Hematopoietic multipotent progenitor cell treated with erythropoietin and hydrocortisone succinate and interleukin-3 and kit ligand, for 6 days (in vitro differentiated cells): Measurements from ENCODE around the gene MMEL1.
A peak's percentile ranks its signal among the peaks of the same experiment; 100 is the strongest.
"Not testable (repeated sequence)": the region's sequence is repeated elsewhere in the genome, so short reads cannot be mapped to it uniquely, and the experiment has no call there.

Experiments
- DNase-seq: peaks from one replicate; pipeline ENCODE4 v3.0.0-alpha.2; 2015

MMEL1 gene

GRCh38 chr1:2625748-2626147 is 7.1 kb downstream of the MMEL1 start:
- DNase-seq, result not testable (repeated sequence)

DNA sequence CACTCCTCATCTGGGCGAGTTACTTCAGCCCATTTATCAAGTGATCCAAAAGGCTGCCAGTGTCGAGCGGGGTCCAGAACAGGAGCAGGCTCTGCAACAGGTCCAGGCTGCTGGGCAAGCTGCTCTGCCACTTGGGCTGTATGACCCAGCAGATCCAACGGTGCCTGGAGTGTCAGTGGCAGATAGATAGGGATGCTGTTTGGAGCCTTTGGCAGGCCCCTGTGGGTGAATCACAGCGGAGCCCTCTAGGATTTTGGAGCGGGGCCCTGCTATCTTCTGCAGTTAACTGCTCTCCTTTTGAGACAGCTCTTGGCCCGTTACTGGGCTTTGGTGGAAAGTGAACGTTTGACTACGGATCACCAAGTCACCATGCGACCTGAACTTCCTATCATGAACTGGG is 7.5 kb downstream of the MMEL1 start:
- DNase-seq, result no peak

GRCh38 chr1:2624735-2625300 is 8.0 kb downstream of the MMEL1 start:
- no peak for DNase-seq

GRCh38 chr1:2623571-2624337 is 9.1 kb downstream of the MMEL1 start:
- DNase-seq, result no peak

GRCh38 chr1:2617971-2618470 is 14.8 kb downstream of the MMEL1 start:
- DNase-seq, result no peak

- no peak for DNase-seq
Measured at GRCh38 chr1:2614145-2614544, 18.7 kb downstream of the MMEL1 start.

- DNase-seq, result no peak
Measured at GRCh38 chr1:2612591-2613365, 20.0 kb downstream of the MMEL1 start.

- DNase-seq, result no peak
Measured at GRCh38 chr1:2611621-2612437, 21.0 kb downstream of the MMEL1 start.

DNA sequence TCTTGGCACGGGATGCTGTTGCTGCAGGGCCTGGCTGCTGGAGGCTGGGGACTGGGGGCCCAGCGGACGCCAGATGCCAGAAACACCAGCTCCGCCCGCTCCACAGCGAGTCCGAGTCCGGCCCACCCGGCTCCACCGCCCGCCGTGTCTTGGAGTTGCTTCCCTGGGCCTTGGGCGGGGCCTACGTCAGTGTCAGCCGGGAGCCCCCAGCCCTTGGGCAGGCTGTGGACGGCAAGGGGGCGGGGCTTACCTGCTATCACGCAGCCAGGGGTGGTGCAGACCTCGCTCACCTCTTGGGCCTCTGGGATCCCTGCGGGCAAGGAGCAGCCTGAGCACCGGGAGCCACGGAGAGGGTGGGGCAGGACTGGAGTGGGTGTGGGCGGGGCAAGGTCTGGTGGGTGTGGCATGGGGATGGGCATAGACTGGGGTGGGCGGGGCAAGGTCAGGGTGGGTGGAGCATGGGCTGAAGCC is 21.8 kb downstream of the MMEL1 start:
- DNase-seq, result peak; percentile 67

DNA sequence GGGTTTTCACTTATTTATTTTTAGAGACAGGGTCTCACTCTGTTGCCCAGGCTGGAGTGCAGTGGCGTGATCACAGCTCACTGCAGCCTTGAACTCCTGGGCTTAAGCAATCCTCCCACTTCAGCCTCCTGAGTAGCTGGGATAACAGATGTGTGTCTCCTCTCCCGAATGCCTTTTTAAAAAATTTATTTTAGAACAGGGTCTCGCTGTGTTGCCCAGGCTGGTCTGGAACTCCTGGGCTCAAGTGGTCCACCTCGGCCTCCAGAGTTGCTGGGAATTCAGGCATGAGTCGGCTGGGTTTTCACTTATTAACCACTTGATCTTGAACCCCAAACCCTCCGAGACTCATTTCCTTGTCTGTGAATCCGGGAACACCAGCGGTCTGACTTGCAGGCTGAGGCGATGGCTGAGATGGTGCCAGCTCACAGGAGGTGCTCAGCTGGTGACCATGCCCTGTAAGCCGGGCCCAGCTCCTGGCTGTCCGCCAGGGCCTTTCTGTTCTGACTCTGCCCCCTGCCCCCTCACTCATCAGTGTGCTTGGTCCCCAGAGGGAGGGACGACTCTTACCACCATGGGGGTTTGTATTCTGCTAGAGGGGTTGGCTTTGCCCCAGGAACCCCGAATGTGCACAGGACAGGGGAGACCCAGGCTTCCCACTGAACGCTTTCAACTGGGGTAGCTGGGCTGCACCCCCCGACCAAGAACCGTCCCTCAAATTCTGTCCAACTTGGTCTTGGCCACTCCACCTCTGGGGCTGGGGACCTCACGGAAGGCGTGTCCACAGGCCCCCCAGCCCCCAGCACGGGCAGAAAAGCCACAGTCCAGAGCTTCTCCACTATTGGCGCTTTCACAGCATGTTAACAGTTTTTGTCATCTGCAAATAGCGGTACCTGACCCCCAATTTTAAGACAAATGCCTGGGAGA is 22.5 kb downstream of the MMEL1 start:
- no peak for DNase-seq

DNA sequence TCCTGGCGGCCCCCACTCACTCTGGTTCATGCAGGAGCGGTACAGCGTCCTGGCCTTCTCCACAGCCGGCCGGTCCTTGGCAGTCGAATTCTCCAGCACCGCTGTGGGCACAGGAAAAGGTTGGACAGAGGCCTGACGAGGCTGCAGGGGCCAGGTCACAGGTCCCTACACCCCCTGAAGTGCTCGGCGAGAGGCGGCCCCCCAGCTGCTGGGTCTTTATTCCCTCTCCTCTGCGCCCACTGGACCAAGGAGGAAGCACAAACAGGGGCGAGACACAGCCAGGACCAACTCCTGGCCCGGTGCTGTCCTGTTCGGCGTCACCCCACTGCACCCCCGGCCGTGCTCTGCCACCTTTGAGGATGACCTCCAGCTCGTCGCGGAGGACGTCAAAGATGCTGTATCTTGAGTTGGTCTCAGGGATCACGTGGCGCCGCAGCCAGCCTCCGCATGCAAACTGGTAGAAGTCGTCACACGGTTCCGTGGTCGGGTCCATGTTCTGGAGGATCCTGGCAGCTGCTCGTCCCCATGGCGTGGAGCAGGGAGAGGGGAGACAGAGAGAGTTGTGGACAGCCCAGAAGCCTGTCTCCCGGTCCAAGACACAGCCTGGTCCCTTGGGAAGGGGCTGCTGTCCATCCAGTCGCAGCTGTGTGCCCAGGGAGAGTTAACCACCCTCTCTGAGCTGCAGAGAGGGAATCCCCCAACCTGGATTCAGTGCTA is 23.3 kb downstream of the MMEL1 start:
- no peak for DNase-seq

GRCh38 chr1:2607641-2608091 is 25.1 kb downstream of the MMEL1 start:
- DNase-seq, result no peak

GRCh38 chr1:2606881-2607621 is 25.8 kb downstream of the MMEL1 start:
- DNase-seq, result no peak

DNA sequence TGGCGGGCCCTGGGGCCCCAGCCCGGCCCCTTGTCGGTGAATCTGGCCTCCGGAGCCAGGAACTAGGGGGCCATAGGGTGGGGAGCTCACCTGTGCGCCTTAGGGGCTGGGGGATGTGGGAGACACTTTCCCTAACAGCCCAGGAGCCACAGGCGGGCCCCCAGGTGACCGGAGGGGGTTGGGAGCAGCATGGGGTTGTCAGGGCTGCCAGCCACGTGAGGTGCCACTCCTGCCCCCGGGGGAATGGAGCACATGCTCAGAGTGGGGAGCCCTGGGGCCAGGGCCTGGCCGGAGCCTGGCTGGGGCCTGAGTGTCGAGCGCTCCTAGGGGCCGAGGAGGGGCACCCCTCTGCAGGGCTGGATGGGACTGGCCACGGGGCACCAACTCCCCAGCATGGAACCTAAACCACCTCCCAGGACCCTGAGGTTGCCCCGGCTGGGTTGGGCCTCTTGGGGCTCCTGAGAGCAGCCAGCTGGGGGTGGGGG is 26.4 kb downstream of the MMEL1 start:
- DNase-seq, result no peak

GRCh38 chr1:2605509-2606395 is 27.1 kb downstream of the MMEL1 start:
- DNase-seq, result no peak

DNA sequence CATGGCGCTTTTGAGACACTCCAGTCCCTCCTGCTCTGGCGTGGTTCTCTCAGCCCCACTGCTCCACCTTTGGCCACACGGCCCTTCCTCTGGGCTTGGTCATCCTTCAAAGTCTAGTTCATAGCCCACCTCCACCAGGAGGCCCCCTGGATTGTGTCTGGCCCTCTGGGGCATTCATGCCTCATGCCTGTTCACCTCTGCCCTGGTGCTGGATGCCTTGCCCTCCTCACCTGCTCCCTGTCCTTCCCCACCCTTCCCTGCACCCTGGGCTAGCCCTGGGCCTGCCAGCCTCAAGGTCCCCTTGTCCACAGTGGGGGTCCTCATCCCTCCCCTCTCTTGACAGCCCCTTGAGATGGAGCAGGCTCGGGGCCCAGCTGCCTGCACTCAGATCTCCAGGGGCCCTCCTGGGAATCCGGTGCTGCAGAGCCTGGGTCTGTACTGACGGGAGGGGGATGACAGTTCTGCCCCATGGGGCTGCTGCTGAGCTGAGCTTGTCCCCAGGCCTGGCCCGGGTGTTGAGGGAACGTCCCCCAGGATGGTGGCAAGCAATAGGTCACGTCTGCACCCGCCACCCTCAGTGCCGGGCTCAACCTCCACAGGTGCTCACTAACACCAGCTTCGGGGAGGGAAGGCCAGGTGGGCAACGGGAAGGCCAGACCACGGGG is 27.8 kb downstream of the MMEL1 start:
- no peak for DNase-seq

GRCh38 chr1:2604156-2604843 is 28.5 kb downstream of the MMEL1 start:
- DNase-seq, result no peak
